GM23248 (cell line): ENCODE measurements around the gene STX10.

ENCODE experiments used
- EZH2 ChIP-seq: fragments of 200-600 bp; sonication (generic); IDR thresholded peaks from 2 replicates; pipeline ENCODE4 v1.6.1; 2018; ENCODE audit warnings: antibody characterized with exemption, mild to moderate bottlenecking; ENCODE audit not compliant: insufficient read depth, poor library complexity, severe bottlenecking
- EZH2phosphoT487 ChIP-seq: fragments of 200-600 bp; sonication (generic); IDR thresholded peaks from 2 replicates; pipeline ENCODE4 v1.6.1; 2018; ENCODE audit warnings: antibody characterized with exemption, moderate library complexity, mild to moderate bottlenecking, low read depth; ENCODE audit not compliant: insufficient read depth

- TF ChIP-seq EZH2phosphoT487, result no peak
- no peak for TF ChIP-seq EZH2
These were observed 45.5 kb upstream of the STX10 start for GRCh38 chr19:13195678-13196077.
